ENCODE results near the gene PIK3R4. TPM values are rescaled to one million over a fixed set of nuclear protein-coding genes. Genes with fewer than 3 reads are reported as not detected.

PIK3R4 gene
- polyA plus RNA-seq, 1 donor: 28.7 TPM

DNA sequence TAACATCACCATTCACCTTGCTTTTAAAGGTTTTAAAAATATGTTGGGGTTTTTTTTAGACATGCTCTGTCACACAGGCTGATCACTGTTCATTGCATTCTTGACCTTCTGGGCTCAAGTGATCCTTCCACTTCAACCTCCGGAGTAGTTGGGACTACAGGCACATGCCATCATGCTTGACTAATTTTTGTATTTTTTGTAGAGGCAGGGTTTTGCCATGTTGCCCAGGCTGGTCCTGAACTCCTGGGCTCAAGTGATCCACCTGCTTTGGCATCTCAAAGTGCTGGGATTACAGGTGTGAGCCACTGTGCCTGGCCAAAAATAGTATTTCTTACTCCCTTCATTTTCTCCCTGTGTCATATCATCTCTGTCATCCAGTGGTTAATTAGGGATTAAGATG is 101.4 kb downstream of the PIK3R4 start:
- Histone ChIP-seq H3K36me3 (ENCODE audit: control insufficient read depth, insufficient read depth, low read length) (no peaks in the 10 kb centered on the region), H3K4me3 (ENCODE audit: low read length) (no peak overlapping the region), H3K27me3 (ENCODE audit: control insufficient read depth, insufficient read depth, low read length) (no peaks in the 10 kb centered on the region), H3K9me3 (ENCODE audit: control insufficient read depth, low read depth, low read length) (no peaks in the 10 kb centered on the region), H3K4me1 (ENCODE audit: control insufficient read depth, insufficient read depth, low read length) (no peaks in the 10 kb centered on the region), H3K27ac (ENCODE audit: low read length) (no peak overlapping the region)
- no CpG with 5 or more reads among the region's 1 CpG for WGBS (ENCODE audit: insufficient coverage, low lambda C conversion rate)
- DNase-seq: no peak

- Histone ChIP-seq H3K4me3 (ENCODE audit: low read length) (no peak overlapping the region), H3K27me3 (ENCODE audit: control insufficient read depth, insufficient read depth, low read length) (no peaks in the 10 kb centered on the region), H3K9me3 (ENCODE audit: control insufficient read depth, low read depth, low read length) (no peaks in the 10 kb centered on the region), H3K27ac (ENCODE audit: low read length) (no peak overlapping the region), H3K4me1 (ENCODE audit: control insufficient read depth, insufficient read depth, low read length) (no peaks in the 10 kb centered on the region), H3K36me3 (ENCODE audit: control insufficient read depth, insufficient read depth, low read length) (no peaks in the 10 kb centered on the region)
- 87% methylated on average over 3 of the region's 4 CpGs for WGBS (ENCODE audit: insufficient coverage, low lambda C conversion rate)
- no peak for DNase-seq
These were observed 101.9 kb downstream of the PIK3R4 start for GRCh38 chr3:130644628-130645253.

DNA sequence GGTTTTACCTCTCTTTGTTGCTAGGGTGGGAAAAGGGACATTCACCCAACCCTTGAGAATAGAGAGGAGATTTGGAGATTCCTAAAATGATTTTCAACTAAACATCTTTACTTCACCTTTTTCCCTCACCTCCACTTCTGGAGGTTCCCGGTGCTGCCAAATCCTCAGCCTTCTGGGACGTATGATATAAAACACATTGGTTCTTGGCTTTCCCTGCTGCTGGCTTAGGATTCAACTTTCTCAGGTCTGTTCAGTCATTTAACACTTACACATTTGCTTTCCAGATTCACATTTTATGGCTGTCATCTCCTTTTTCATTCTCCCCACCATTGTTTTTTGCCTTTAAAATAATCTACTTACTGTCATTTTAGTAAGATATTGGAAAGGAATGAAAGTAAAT is 106.6 kb downstream of the PIK3R4 start:
- WGBS (ENCODE audit: insufficient coverage, low lambda C conversion rate): no CpG with 5 or more reads among the region's 2 CpGs
- Histone ChIP-seq H3K27ac (ENCODE audit: low read length) (no peak overlapping the region), H3K27me3 (ENCODE audit: control insufficient read depth, insufficient read depth, low read length) (no peaks in the 10 kb centered on the region), H3K36me3 (ENCODE audit: control insufficient read depth, insufficient read depth, low read length) (no peaks in the 10 kb centered on the region), H3K4me1 (ENCODE audit: control insufficient read depth, insufficient read depth, low read length) (no peaks in the 10 kb centered on the region), H3K9me3 (ENCODE audit: control insufficient read depth, low read depth, low read length) (no peaks in the 10 kb centered on the region), H3K4me3 (ENCODE audit: low read length) (no peak overlapping the region)
- DNase-seq: no peak

- H3K27me3 ChIP-seq (ENCODE audit: control insufficient read depth, insufficient read depth, low read length): no peaks in the 10 kb centered on the region
- WGBS (ENCODE audit: insufficient coverage, low lambda C conversion rate): 100% methylated on average over 1 of the region's 1 CpG
- no peak overlapping the region for H3K27ac ChIP-seq (ENCODE audit: low read length)
- no peak overlapping the region for H3K4me3 ChIP-seq (ENCODE audit: low read length)
- no peaks in the 10 kb centered on the region for H3K4me1 ChIP-seq (ENCODE audit: control insufficient read depth, insufficient read depth, low read length)
- no peak for DNase-seq
- H3K36me3 ChIP-seq (ENCODE audit: control insufficient read depth, insufficient read depth, low read length): no peaks in the 10 kb centered on the region
- H3K9me3 ChIP-seq (ENCODE audit: control insufficient read depth, low read depth, low read length): no peaks in the 10 kb centered on the region
These were observed 110.0 kb downstream of the PIK3R4 start for GRCh38 chr3:130636480-130637234.

DNA sequence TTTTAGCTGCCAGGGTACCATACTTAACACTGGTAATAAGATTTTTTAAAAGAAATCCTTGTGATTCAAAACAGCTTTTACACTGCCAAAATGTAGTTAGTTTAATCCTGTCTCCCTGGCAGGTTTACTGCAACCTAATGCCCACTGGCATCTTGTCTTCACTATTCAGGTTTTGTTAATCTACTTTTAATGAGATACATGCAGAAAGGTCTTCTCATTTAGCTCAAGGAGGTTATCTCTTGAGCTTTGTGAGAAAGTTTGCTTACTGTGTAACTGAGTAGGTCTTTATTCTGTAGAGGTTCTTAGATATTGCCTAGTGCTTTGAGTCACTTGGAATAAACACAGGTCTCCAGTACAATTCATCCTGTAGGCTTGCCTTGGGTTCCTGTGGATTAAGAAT is 110.7 kb downstream of the PIK3R4 start:
- H3K4me1 ChIP-seq (ENCODE audit: control insufficient read depth, insufficient read depth, low read length): no peaks in the 10 kb centered on the region

DNA sequence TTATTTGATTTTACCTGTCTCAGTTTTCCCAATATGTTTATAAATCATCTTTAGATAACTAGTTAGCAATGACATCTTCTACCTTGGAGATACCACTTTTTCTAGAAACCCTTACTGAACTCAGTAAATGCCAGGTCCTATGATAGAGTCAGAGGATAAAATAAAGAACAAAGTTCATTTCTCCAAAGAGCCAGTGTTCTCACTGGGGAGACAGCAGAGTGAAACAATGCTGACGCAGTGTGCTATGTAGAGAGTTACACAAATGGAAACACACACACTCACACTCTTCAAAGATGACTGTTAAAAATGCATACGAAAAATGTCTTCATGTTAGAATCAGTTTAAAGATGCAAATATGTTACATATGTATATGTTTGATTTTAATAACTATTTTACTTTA is 111.3 kb downstream of the PIK3R4 start:
- no peak overlapping the region for H3K27ac ChIP-seq (ENCODE audit: low read length)

More for the DNA sequence above, 110.7 kb downstream of the PIK3R4 start:
- Histone ChIP-seq H3K27me3 (ENCODE audit: control insufficient read depth, insufficient read depth, low read length) (no peaks in the 10 kb centered on the region), H3K9me3 (ENCODE audit: control insufficient read depth, low read depth, low read length) (no peaks in the 10 kb centered on the region), H3K36me3 (ENCODE audit: control insufficient read depth, insufficient read depth, low read length) (no peaks in the 10 kb centered on the region), H3K27ac (ENCODE audit: low read length) (no peak overlapping the region), H3K4me3 (ENCODE audit: low read length) (no peak overlapping the region)
- no peak for DNase-seq

More for the DNA sequence above, 111.3 kb downstream of the PIK3R4 start:
- Histone ChIP-seq H3K9me3 (ENCODE audit: control insufficient read depth, low read depth, low read length) (no peaks in the 10 kb centered on the region), H3K36me3 (ENCODE audit: control insufficient read depth, insufficient read depth, low read length) (no peaks in the 10 kb centered on the region), H3K4me1 (ENCODE audit: control insufficient read depth, insufficient read depth, low read length) (no peaks in the 10 kb centered on the region), H3K27me3 (ENCODE audit: control insufficient read depth, insufficient read depth, low read length) (no peaks in the 10 kb centered on the region), H3K4me3 (ENCODE audit: low read length) (no peak overlapping the region)
- WGBS (ENCODE audit: insufficient coverage, low lambda C conversion rate): no CpG with 5 or more reads among the region's 2 CpGs
- DNase-seq: no peak

Other genes with a start within 250 kb of the PIK3R4 start
- gene COL6A6, start 229.7 kb downstream of the PIK3R4 start, polyA plus RNA-seq: 7.6 TPM
- 66.5 TPM for gene ATP2C1, start 147.3 kb upstream of the PIK3R4 start, polyA plus RNA-seq